SU-DHL-6 (cell line): ENCODE data around the gene CFAP54.

Source experiments
- EZH2phosphoT487 ChIP-seq: fragments of 200-600 bp; sonication (generic), shearing (Covaris generic); conservative IDR thresholded peaks from 2 replicates; pipeline ENCODE4 v1.6.1; 2018; ENCODE audit warnings: mild to moderate bottlenecking, antibody characterized with exemption, low read length, moderate library complexity, mixed read lengths
- TF ChIP-seq, protein P1 (sequence below): fragments of 200-600 bp; sonication (generic); IDR thresholded peaks from one replicate; pipeline ENCODE4 v1.5.1; 2017; ENCODE audit warnings: antibody characterized with exemption, mild to moderate bottlenecking, low read length, moderate library complexity; ENCODE audit not compliant: insufficient read depth, poor library complexity, severe bottlenecking

DNA sequence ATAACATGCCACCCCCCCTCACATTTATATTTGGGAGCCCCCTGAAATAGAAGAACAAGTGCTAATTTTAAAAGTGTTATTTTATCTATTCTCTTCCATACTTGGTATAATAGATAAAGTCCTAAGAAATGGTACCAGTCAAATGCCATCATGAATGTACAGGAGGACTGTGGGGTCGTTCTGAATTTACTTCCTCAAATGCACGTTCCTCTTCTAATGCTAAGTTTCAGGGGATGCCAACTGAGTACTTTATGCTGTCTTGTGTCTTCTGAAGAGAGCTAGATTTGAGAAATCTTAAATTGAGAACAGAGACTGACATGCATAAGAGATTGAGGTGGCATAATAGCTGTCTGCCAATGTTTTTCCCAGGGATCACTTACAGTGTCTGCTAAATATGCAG, 59.0 kb downstream of the CFAP54 start:
- TF ChIP-seq, protein P1, sequence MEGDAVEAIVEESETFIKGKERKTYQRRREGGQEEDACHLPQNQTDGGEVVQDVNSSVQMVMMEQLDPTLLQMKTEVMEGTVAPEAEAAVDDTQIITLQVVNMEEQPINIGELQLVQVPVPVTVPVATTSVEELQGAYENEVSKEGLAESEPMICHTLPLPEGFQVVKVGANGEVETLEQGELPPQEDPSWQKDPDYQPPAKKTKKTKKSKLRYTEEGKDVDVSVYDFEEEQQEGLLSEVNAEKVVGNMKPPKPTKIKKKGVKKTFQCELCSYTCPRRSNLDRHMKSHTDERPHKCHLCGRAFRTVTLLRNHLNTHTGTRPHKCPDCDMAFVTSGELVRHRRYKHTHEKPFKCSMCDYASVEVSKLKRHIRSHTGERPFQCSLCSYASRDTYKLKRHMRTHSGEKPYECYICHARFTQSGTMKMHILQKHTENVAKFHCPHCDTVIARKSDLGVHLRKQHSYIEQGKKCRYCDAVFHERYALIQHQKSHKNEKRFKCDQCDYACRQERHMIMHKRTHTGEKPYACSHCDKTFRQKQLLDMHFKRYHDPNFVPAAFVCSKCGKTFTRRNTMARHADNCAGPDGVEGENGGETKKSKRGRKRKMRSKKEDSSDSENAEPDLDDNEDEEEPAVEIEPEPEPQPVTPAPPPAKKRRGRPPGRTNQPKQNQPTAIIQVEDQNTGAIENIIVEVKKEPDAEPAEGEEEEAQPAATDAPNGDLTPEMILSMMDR: no peak
- TF ChIP-seq EZH2phosphoT487: no peak
